Measurements from ENCODE around the gene COX6A2. TPM values are rescaled to one million over a fixed set of nuclear protein-coding genes. Genes with fewer than 3 reads are reported as not detected.
"Not testable (repeated sequence)": the region's sequence is repeated elsewhere in the genome, so short reads cannot be mapped to it uniquely, and the experiment has no call there.

COX6A2 gene
- total and polyA plus RNA-seq, 2 donors (not counting 3 experiments of a cell fraction or from before 2014, with no cell fraction given), result not detected

GRCh38 chr16:31445931-31446330 lies 17.8 kb upstream of the COX6A2 start:
- ChIA-PET CTCF (interaction anchor here (1.4 to 1.5 kb wide), 2 partner anchors 12 to 15 kb away, joined by 5 to 6 read pairs; no protein-coding TSS in a partner anchor), POLR2A (interaction anchor here (0.7 kb wide), 3 partner anchors 13 to 463 kb away, joined by 4 to 5 read pairs (median 4); no protein-coding TSS in a partner anchor)
- BruUV-seq (replicated peaks); H3K4me2 ChIP-seq (ENCODE audit: insufficient read depth, low read length); H3K27me3 ChIP-seq (ENCODE audit: control insufficient read depth in 2 of 2, insufficient read depth in 2 of 2, low read length in 2 of 2); H2AFZ ChIP-seq (ENCODE audit: low read depth, low read length); H3K9me3 ChIP-seq (replicated peaks; ENCODE audit: control insufficient read depth, insufficient read depth, low read length); dilution Hi-C loops (cut with MboI; ENCODE audit: extremely low pct_ligation_motif_present, low sequenced_read_pairs); H3K9ac ChIP-seq (replicated peaks; ENCODE audit: extremely low read depth, insufficient read depth, low read length); H3K9me1 ChIP-seq (replicated peaks; ENCODE audit: control insufficient read depth, extremely low read depth, insufficient read depth, low read length); H3K4me1 ChIP-seq (ENCODE audit: control insufficient read depth, extremely low read depth, insufficient read depth, low read length); intact Hi-C loops (cut with micrococcal nuclease); H3K4me3 ChIP-seq (replicated peaks in 1 of 3; ENCODE audit: insufficient read depth in 1 of 3, low read depth in 1 of 3, low read length in 3 of 3); H3K36me3 ChIP-seq (ENCODE audit: control insufficient read depth in 2 of 2, extremely low read depth in 1 of 2, insufficient read depth in 2 of 2, low read length in 2 of 2); H3K27ac ChIP-seq (ENCODE audit: insufficient read depth, low read depth, low read length); FAIRE-seq; H3K79me2 ChIP-seq (ENCODE audit: control insufficient read depth, insufficient read depth, low read length); DNase-seq (ENCODE audit: low read depth, low spot score); H4K20me1 ChIP-seq (replicated peaks; ENCODE audit: control insufficient read depth, extremely low read depth, insufficient read depth, low read length): not testable (repeated sequence)

GRCh38 chr16:31441956-31442355 lies 13.8 kb upstream of the COX6A2 start:
- Histone ChIP-seq H3K79me2 (ENCODE audit: control insufficient read depth, insufficient read depth, low read length) (no peaks in the 10 kb centered on the region), H3K4me3 (replicated peaks in 1 of 3; ENCODE audit: insufficient read depth in 1 of 3, low read depth in 1 of 3, low read length in 3 of 3) (peak overlapping the region in 1 of 3 experiments; percentile 17), H3K9ac (replicated peaks; ENCODE audit: extremely low read depth, insufficient read depth, low read length) (no peak overlapping the region), H3K27ac (ENCODE audit: insufficient read depth, low read depth, low read length) (no peak overlapping the region), H3K4me2 (ENCODE audit: insufficient read depth, low read length) (no peak overlapping the region), H4K20me1 (replicated peaks; ENCODE audit: control insufficient read depth, extremely low read depth, insufficient read depth, low read length) (no peaks in the 10 kb centered on the region), H3K9me1 (replicated peaks; ENCODE audit: control insufficient read depth, extremely low read depth, insufficient read depth, low read length) (no peaks in the 10 kb centered on the region), H3K36me3 (ENCODE audit: control insufficient read depth in 2 of 2, extremely low read depth in 1 of 2, insufficient read depth in 2 of 2, low read length in 2 of 2) (no peaks in the 10 kb centered on the region), H3K27me3 (ENCODE audit: control insufficient read depth in 2 of 2, insufficient read depth in 2 of 2, low read length in 2 of 2) (peaks cover 3 to 11% of the 10 kb centered on the region in 2 experiments), H2AFZ (ENCODE audit: low read depth, low read length) (no peak overlapping the region), H3K9me3 (replicated peaks; ENCODE audit: control insufficient read depth, insufficient read depth, low read length) (no peaks in the 10 kb centered on the region), H3K4me1 (ENCODE audit: control insufficient read depth, extremely low read depth, insufficient read depth, low read length) (no peaks in the 10 kb centered on the region)
- no peak for TF ChIP-seq FOS (IDR thresholded peaks at IDR 0.05; ENCODE audit: borderline replicate concordance, insufficient read depth, low read length)
- no peak for TF ChIP-seq MAX (IDR thresholded peaks at IDR 0.05; ENCODE audit: insufficient read depth, insufficient read length)
- no peak for TF ChIP-seq MYC (IDR thresholded peaks at IDR 0.05; ENCODE audit: low read depth, low read length)
- TF ChIP-seq POLR2A (IDR thresholded peaks at IDR 0.05; ENCODE audit: low read depth, low read length), result no peak
- TF ChIP-seq JUN (IDR thresholded peaks at IDR 0.05; ENCODE audit: borderline replicate concordance, insufficient read depth, insufficient read length, low read depth), result no peak
- TF ChIP-seq GATA2 (IDR thresholded peaks at IDR 0.05; ENCODE audit: insufficient read depth, insufficient read length, low read depth, low read length), result no peak
- TF ChIP-seq EZH2 (IDR thresholded peaks at IDR 0.05; ENCODE audit: borderline replicate concordance, low read depth, low read length, severe bottlenecking), result no peak
- no peak for TF ChIP-seq POLR2AphosphoS5 (IDR thresholded peaks at IDR 0.05; ENCODE audit: insufficient read depth, low read depth, low read length)
- no peak for TF ChIP-seq CTCF (IDR thresholded peaks at IDR 0.05; ENCODE audit: extremely low read depth in 1 of 2, insufficient read depth in 1 of 2, low read depth in 1 of 2, low read length in 2 of 2)
- CTCF ChIA-PET, result interaction anchor here (0.8 to 3.6 kb wide), 16 partner anchors 10 to 488 kb away, joined by 3 to 48 read pairs (median 6); partner anchors contain the start of genes ARMC5, FUS, HSD3B7 and PYCARD
- no peak for FAIRE-seq
- intact Hi-C loops (cut with micrococcal nuclease), result loop anchor here (2.0 to 5.0 kb wide), 3 partner anchors 241 to 425 kb away; no protein-coding TSS in a partner anchor
- dilution Hi-C loops (cut with MboI; ENCODE audit: extremely low pct_ligation_motif_present, low sequenced_read_pairs), result no loop called here
- no peak for DNase-seq (ENCODE audit: low read depth, low spot score)
- POLR2A ChIA-PET, result interaction anchor here (1.2 kb wide), 1 partner anchor 10 kb away, joined by 5 read pairs; no protein-coding TSS in a partner anchor
- no TSS peak for BruUV-seq (replicated peaks)
